H1 (cell line): ENCODE data around the gene C3orf22. TPM values are rescaled to one million over a fixed set of nuclear protein-coding genes. Genes with fewer than 3 reads are reported as not detected.

Experiments used
- CTCF ChIA-PET: fragments of 300-600 bp; sonication (Branson Sonifier 250); formaldehyde crosslinking; loops from one replicate; lab custom pipeline; 2021; ENCODE audit not compliant: partially characterized antibody; lab: Charles Lee
- POLR2A ChIA-PET: fragments of 300-600 bp; sonication (Branson Sonifier 250); formaldehyde crosslinking; loops from one replicate; lab custom pipeline; 2021; ENCODE audit warnings: inconsistent platforms; ENCODE audit not compliant: partially characterized antibody; lab: Charles Lee
- DNase-seq, 2 experiments: peaks; one replicate each; pipeline versions ENCODE4 v3.0.0 to v3.0.0-alpha.2; 2010 to 2022; ENCODE audit warnings: low spot score in 2 of 2, low read depth in 1 of 2, mixed read lengths in 1 of 2
- FAIRE-seq: peaks from 2 replicates; lab custom pipeline; 2011; peaks lifted over from hg19 to GRCh38; lab: Jason Lieb, UNC
- H2AFZ ChIP-seq: 2 replicates; pipeline ENCODE4 v1.8.1; 2012; ENCODE audit warnings: low read length, inconsistent platforms
- H2AK5ac ChIP-seq: 2 replicates; pipeline ENCODE4 v1.6.1; 2013; ENCODE audit warnings: low read depth, low read length
- H2BK120ac ChIP-seq: replicated peaks from 2 replicates; pipeline ENCODE3; 2013; ENCODE audit warnings: low read depth, low read length, inconsistent platforms
- H2BK12ac ChIP-seq: 2 replicates; pipeline ENCODE4 v1.6.1; 2013; ENCODE audit warnings: low read depth, low read length
- H2BK15ac ChIP-seq: 2 replicates; pipeline ENCODE4 v1.6.1; 2013; ENCODE audit warnings: low read length
- H2BK20ac ChIP-seq: 2 replicates; pipeline ENCODE4 v1.6.1; 2013; ENCODE audit warnings: low read length
- H2BK5ac ChIP-seq: 2 replicates; pipeline ENCODE4 v1.6.1; 2013; ENCODE audit warnings: low read depth, low read length
- H3K14ac ChIP-seq: 2 replicates; pipeline ENCODE4 v1.6.1; 2013; ENCODE audit warnings: inconsistent platforms; ENCODE audit not compliant: insufficient read length
- H3K18ac ChIP-seq: 2 replicates; pipeline ENCODE4 v1.6.1; 2013; ENCODE audit warnings: low read length; ENCODE audit errors: extremely low read depth
- H3K23ac ChIP-seq: 2 replicates; pipeline ENCODE4 v1.6.1; 2013; ENCODE audit warnings: inconsistent platforms; ENCODE audit not compliant: insufficient read length
- H3K23me2 ChIP-seq: 2 replicates; pipeline ENCODE4 v1.6.1; 2013; ENCODE audit warnings: low read depth, low read length
- H3K27ac ChIP-seq: 2 replicates; pipeline ENCODE4 v1.6.1; 2011; ENCODE audit warnings: low read depth, low read length, inconsistent platforms
- H3K27me3 ChIP-seq, 4 experiments: replicated peaks in 1 of 4; 1 replicate in 1 of 4; 2 replicates in 3 of 4; pipeline versions ENCODE4 v1.6.1 to v1.8.1; 2011 to 2013; ENCODE audit warnings: low read length in 3 of 4, mild to moderate bottlenecking in 3 of 4, inconsistent platforms in 2 of 4, mixed read lengths in 2 of 4, moderate library complexity in 1 of 4; ENCODE audit not compliant: control insufficient read depth in 3 of 4, insufficient read depth in 3 of 4; ENCODE audit errors: extremely low read depth in 1 of 4
- H3K36me3 ChIP-seq, 4 experiments: 2 replicates each; pipeline versions ENCODE4 v1.6.1 to v1.8.1; 2011 to 2013; ENCODE audit warnings: mild to moderate bottlenecking in 4 of 4, low read length in 3 of 4, moderate library complexity in 2 of 4, control low read depth in 1 of 4, inconsistent platforms in 1 of 4; ENCODE audit not compliant: insufficient read depth in 4 of 4, control insufficient read depth in 2 of 4
- H3K4ac ChIP-seq: replicated peaks from 2 replicates; pipeline ENCODE3; 2013; ENCODE audit warnings: low read length, low read depth, mixed read lengths, inconsistent platforms; ENCODE audit not compliant: insufficient read length
- H3K4me1 ChIP-seq, 4 experiments: replicated peaks in 1 of 4; 1 replicate in 1 of 4; 2 replicates in 3 of 4; pipeline versions ENCODE4 v1.6.1 to v1.8.1; 2011 to 2013; ENCODE audit warnings: low read length in 3 of 4, inconsistent platforms in 2 of 4, mixed read lengths in 1 of 4; ENCODE audit not compliant: insufficient read depth in 4 of 4, control insufficient read depth in 3 of 4
- H3K4me2 ChIP-seq, 2 experiments: 2 replicates each; pipeline versions ENCODE4 v1.6.1 to v1.8.1; 2011 to 2013; ENCODE audit warnings: low read depth in 2 of 2, low read length in 2 of 2, control low read depth in 1 of 2, inconsistent platforms in 1 of 2, mild to moderate bottlenecking in 1 of 2; ENCODE audit not compliant: insufficient read depth in 1 of 2
- H3K4me3 ChIP-seq, 4 experiments: fragments of 200-600, 300-600 bp in 1 of 4; sonication (generic), shearing (Covaris generic), sonication (Bioruptor Twin) in 1 of 4; 2 replicates each; pipeline versions ENCODE4 v1.5.1 to v1.8.1; 2011 to 2016; ENCODE audit warnings: low read length in 4 of 4, low read depth in 3 of 4, control low read depth in 2 of 4, inconsistent platforms in 2 of 4, mild to moderate bottlenecking in 2 of 4, mixed read lengths in 1 of 4, moderate library complexity in 1 of 4; ENCODE audit not compliant: insufficient read depth in 2 of 4; ENCODE audit errors: extremely low read depth in 1 of 4
- H3K56ac ChIP-seq: replicated peaks from 2 replicates; pipeline ENCODE3; 2013; ENCODE audit warnings: low read depth, mild to moderate bottlenecking, mixed read lengths, low read length, inconsistent platforms; ENCODE audit not compliant: insufficient read length
- H3K79me1 ChIP-seq: 2 replicates; pipeline ENCODE4 v1.6.1; 2013; ENCODE audit warnings: low read depth, low read length, control low read depth
- H3K79me2 ChIP-seq, 2 experiments: 2 replicates each; pipeline versions ENCODE4 v1.6.1 to v1.8.1; 2012 to 2013; ENCODE audit warnings: low read length in 2 of 2, mild to moderate bottlenecking in 2 of 2, inconsistent platforms in 1 of 2; ENCODE audit not compliant: insufficient read depth in 2 of 2, control insufficient read depth in 1 of 2
- H3K9ac ChIP-seq, 4 experiments: replicated peaks in 1 of 4; 1 replicate in 1 of 4; 2 replicates in 3 of 4; pipeline versions ENCODE4 v1.6.1 to v1.8.1; 2011 to 2013; ENCODE audit warnings: low read depth in 3 of 4, low read length in 3 of 4, control low read depth in 2 of 4, mild to moderate bottlenecking in 2 of 4, moderate library complexity in 2 of 4, inconsistent platforms in 1 of 4; ENCODE audit errors: extremely low read depth in 1 of 4
- H3K9me3 ChIP-seq, 2 experiments: 2 replicates each; pipeline versions ENCODE4 v1.6.1 to v1.8.1; 2012 to 2013; ENCODE audit warnings: mild to moderate bottlenecking in 2 of 2, moderate library complexity in 2 of 2, control low read depth in 1 of 2, inconsistent platforms in 1 of 2, low read depth in 1 of 2, low read length in 1 of 2, mixed read lengths in 1 of 2; ENCODE audit not compliant: insufficient read depth in 2 of 2
- H4K20me1 ChIP-seq, 2 experiments: replicated peaks in 1 of 2; 2 replicates each; pipeline versions ENCODE3 to v1.8.1; 2011 to 2013; ENCODE audit warnings: inconsistent platforms in 2 of 2, low read length in 2 of 2, mild to moderate bottlenecking in 1 of 2; ENCODE audit not compliant: insufficient read depth in 2 of 2, control insufficient read depth in 1 of 2
- H4K5ac ChIP-seq: 2 replicates; pipeline ENCODE4 v1.6.1; 2013; ENCODE audit warnings: low read length, low read depth, mixed read lengths, inconsistent platforms; ENCODE audit not compliant: insufficient read length
- H4K8ac ChIP-seq: 2 replicates; pipeline ENCODE4 v1.8.0; 2013; ENCODE audit warnings: mild to moderate bottlenecking, moderate library complexity, low read length, inconsistent platforms; ENCODE audit not compliant: insufficient read depth; ENCODE audit errors: extremely low read depth
- H4K91ac ChIP-seq: replicated peaks from 2 replicates; pipeline ENCODE3; 2013; ENCODE audit warnings: low read length, mixed read lengths, inconsistent platforms; ENCODE audit not compliant: insufficient read length
- ASH2L ChIP-seq: fragments of 200-600, 300-600 bp; sonication (generic); IDR thresholded peaks from one replicate; pipeline ENCODE4 v1.7.1; 2017; ENCODE audit warnings: low read length
- BACH1 ChIP-seq: IDR thresholded peaks from 2 replicates; pipeline ENCODE4 v1.6.1; 2012; ENCODE audit warnings: low read length, improper control_type of control experiment
- CEBPB ChIP-seq: IDR thresholded peaks from 2 replicates; pipeline ENCODE4 v1.6.1; 2012; ENCODE audit warnings: low read depth, low read length
- HDAC6 ChIP-seq: IDR thresholded peaks from one replicate; pipeline ENCODE4 v1.7.1; 2012; ENCODE audit warnings: low read depth, mild to moderate bottlenecking, inconsistent platforms, low read length, moderate library complexity
- KDM1A ChIP-seq: fragments of 200-600, 300-600 bp; sonication (generic); IDR thresholded peaks from 2 replicates; pipeline ENCODE4 v1.7.1; 2016; ENCODE audit warnings: mild to moderate bottlenecking, low read length, borderline replicate concordance
- MAX ChIP-seq: IDR thresholded peaks from 2 replicates; pipeline ENCODE4 v1.6.1; 2012; ENCODE audit warnings: inconsistent platforms
- NRF1 ChIP-seq: IDR thresholded peaks from 2 replicates; pipeline ENCODE4 v1.6.1; 2011; ENCODE audit warnings: mild to moderate bottlenecking, low read depth, low read length, improper control_type of control experiment
- RBBP5 ChIP-seq: IDR thresholded peaks from 2 replicates; pipeline ENCODE4 v1.7.1; 2012; ENCODE audit warnings: low read depth, mild to moderate bottlenecking, inconsistent platforms, low read length, moderate library complexity, borderline replicate concordance
- RNF2 ChIP-seq: fragments of 200-900, 300-1000 bp; sonication (generic); IDR thresholded peaks from 2 replicates; pipeline ENCODE4 v1.7.1; 2016; ENCODE audit warnings: borderline replicate concordance, low read depth, mild to moderate bottlenecking, antibody characterized with exemption, low read length; ENCODE audit not compliant: poor library complexity, severe bottlenecking; ENCODE audit errors: missing control alignments
- SIRT6 ChIP-seq: IDR thresholded peaks from one replicate; pipeline ENCODE4 v1.7.1; 2012; ENCODE audit warnings: low read length, inconsistent platforms
- WGBS, 2 experiments: shearing (Covaris generic) in 1 of 2; methylation state at CpG; one replicate each; pipeline versions ENCODE4 v1.1.6 to v1.1.7; 2013 to 2015; ENCODE audit warnings: low lambda C conversion rate in 2 of 2, mixed read lengths in 2 of 2, inconsistent platforms in 1 of 2, low coverage in 1 of 2, missing lambda C conversion rate in 1 of 2; ENCODE audit not compliant: insufficient replicate concordance in 2 of 2, insufficient coverage in 1 of 2, insufficient read length in 1 of 2; ENCODE audit errors: extremely low coverage in 1 of 2, missing lambda C conversion rate in 1 of 2; 5-methylcytosine and 5-hydroxymethylcytosine counted together
- polyA plus RNA-seq, 7 experiments: library from polyadenylated mRNA; depleted of rRNA in 3 of 7; stranded (reverse) in 5 of 7; unstranded in 2 of 7; fragments of >200 nt in 5 of 7; fragments of 200-250 nt in 2 of 7; gene quantifications; 1 replicate in 5 of 7; 2 replicates in 1 of 7; 4 replicates in 1 of 7; pipeline versions ENCODE4 v1.2.1 to v1.2.3, GENCODE V29; 2011 to 2013; ENCODE audit warnings: missing spikeins in 2 of 7, mixed read lengths in 2 of 7
- total RNA-seq: library from RNA; stranded (reverse); fragmentation: NEBNext Ultra II Directional; extraction: Animal tissue kit (Norgen Biotek cat#: 25700); gene quantifications from 2 replicates; pipeline ENCODE4 v1.2.1, GENCODE V29; 2021

Gene C3orf22
- total and polyA plus RNA-seq, 2 of the 8 experiments (the other 6 are each of a cell fraction or from before 2014, with no cell fraction given) = not detected

GRCh38 chr3:126551839-126552687, 6.7 kb downstream of the C3orf22 start:
- CTCF ChIA-PET = interaction anchor here (1.0 to 2.9 kb wide), 6 partner anchors 9 to 305 kb away, joined by 3 to 12 read pairs (median 4); partner anchors contain the start of gene CHST13

More at GRCh38 chr3:126551839-126552687, 6.7 kb downstream of the C3orf22 start:
- Histone ChIP-seq H3K4me3 (no peak overlapping the region), H2AFZ (no peak overlapping the region)
- TF ChIP-seq BACH1 (no peak), RBBP5 (no peak), HDAC6 (no peak), KDM1A (no peak), SIRT6 (no peak), RNF2 (no peak), MAX (no peak), NRF1 (no peak), CEBPB (no peak), ASH2L (no peak)
- TF ChIP-seq, all 59 proteins: peak for 0
- no peak overlapping the region for H3K14ac ChIP-seq
- H3K9me3 ChIP-seq = no peaks in the 10 kb centered on the region
- no peaks in the 10 kb centered on the region for H3K79me2 ChIP-seq
- no peak overlapping the region for H2BK15ac ChIP-seq
- H3K9ac ChIP-seq = no peak overlapping the region
- no peak overlapping the region for H3K27ac ChIP-seq
- no peak overlapping the region for H3K4ac ChIP-seq
- no peak overlapping the region for H4K5ac ChIP-seq
- no peak overlapping the region for H3K18ac ChIP-seq
- H2BK120ac ChIP-seq = no peak overlapping the region
- H3K4me1 ChIP-seq = peaks cover 0 to 20% (median 10%) of the 10 kb centered on the region in 4 experiments; a peak in 6 of 7 replicates
- no peak overlapping the region; the same call in 1 of the 2 replicates for H2BK20ac ChIP-seq
- 89% methylated on average over 16 of the region's 17 CpGs; no CpG with 5 or more reads in 1 of the 2 experiments for WGBS, 2 experiments
- no peak overlapping the region for H3K56ac ChIP-seq
- peaks cover 9% of the 10 kb centered on the region; the same call in 1 of the 2 replicates for H3K23me2 ChIP-seq
- H4K8ac ChIP-seq = no peak overlapping the region
- POLR2A ChIA-PET = no interaction called here
- H2BK5ac ChIP-seq = no peak overlapping the region
- H4K91ac ChIP-seq = peak overlapping the region; percentile 29
- no peak overlapping the region for H2AK5ac ChIP-seq
- no peaks in the 10 kb centered on the region for H3K27me3 ChIP-seq
- H3K36me3 ChIP-seq = no peaks in the 10 kb centered on the region; a peak in 1 of 8 replicates
- FAIRE-seq = no peak
- DNase-seq = no peak
- H3K79me1 ChIP-seq = no peaks in the 10 kb centered on the region
- H2BK12ac ChIP-seq = peak overlapping the region; percentile 50; the same call in 1 of the 2 replicates
- peaks cover 0 to 5% of the 10 kb centered on the region in 2 experiments for H4K20me1 ChIP-seq
- no peak overlapping the region for H3K23ac ChIP-seq
- no peak overlapping the region for H3K4me2 ChIP-seq
